Osteoblast (primary cell): ENCODE results near the gene ARHGAP32. TPM values are rescaled to one million over a fixed set of nuclear protein-coding genes. Genes with fewer than 3 reads are reported as not detected.

Experiments used
- DNase-seq: peaks from one replicate; pipeline ENCODE4 v3.0.0; 2011; ENCODE audit warnings: low spot score, mixed read lengths; ENCODE audit not compliant: insufficient read length; ENCODE audit errors: missing footprints
- H2AFZ ChIP-seq: 2 replicates; pipeline ENCODE4 v1.6.0; 2011; ENCODE audit warnings: mild to moderate bottlenecking, low read length
- H3K27ac ChIP-seq: 2 replicates; pipeline ENCODE4 v1.5.1; 2011; ENCODE audit warnings: mild to moderate bottlenecking, low read depth, low read length, moderate library complexity
- H3K27me3 ChIP-seq: 2 replicates; pipeline ENCODE4 v1.6.0; 2012; ENCODE audit warnings: mild to moderate bottlenecking, control low read depth, inconsistent platforms, low read length, moderate library complexity; ENCODE audit not compliant: insufficient read depth
- H3K36me3 ChIP-seq: 2 replicates; pipeline ENCODE4 v1.5.1; 2011; ENCODE audit warnings: mild to moderate bottlenecking, low read length, control low read depth, moderate library complexity; ENCODE audit not compliant: insufficient read depth
- H3K4me1 ChIP-seq: 2 replicates; pipeline ENCODE4 v1.5.1; 2011; ENCODE audit warnings: mild to moderate bottlenecking, low read length, control low read depth, moderate library complexity; ENCODE audit not compliant: insufficient read depth
- H3K4me2 ChIP-seq: 2 replicates; pipeline ENCODE4 v1.6.0; 2011; ENCODE audit warnings: mild to moderate bottlenecking, low read length; ENCODE audit not compliant: insufficient read depth
- H3K4me3 ChIP-seq: fragments of 200-600 bp; sonication (generic); 3 replicates; pipeline ENCODE4 v1.5.1; 2012; ENCODE audit warnings: mild to moderate bottlenecking, low read length, inconsistent platforms; ENCODE audit not compliant: insufficient read depth
- H3K79me2 ChIP-seq: 2 replicates; pipeline ENCODE4 v1.6.0; 2012; ENCODE audit warnings: mild to moderate bottlenecking, low read length, control low read depth, inconsistent platforms; ENCODE audit not compliant: insufficient read depth
- H3K9me3 ChIP-seq: 2 replicates; pipeline ENCODE4 v1.5.1; 2011; ENCODE audit warnings: low read depth, low read length, control low read depth
- H4K20me1 ChIP-seq: 2 replicates; pipeline ENCODE4 v1.6.0; 2012; ENCODE audit warnings: mild to moderate bottlenecking, low read length, control low read depth; ENCODE audit not compliant: insufficient read depth
- CTCF ChIP-seq: IDR thresholded peaks from 2 replicates; pipeline ENCODE4 v1.5.1; 2011; ENCODE audit warnings: mild to moderate bottlenecking, low read depth, low read length, moderate library complexity; ENCODE audit errors: extremely low read depth
- total RNA-seq: library from RNA; depleted of rRNA; stranded (reverse); fragments of >200 nt; gene quantifications from 2 replicates; pipeline ENCODE4 v1.2.3, GENCODE V29; 2012

ARHGAP32 gene
- total RNA-seq, 1 donor, result 25.3 TPM

DNA sequence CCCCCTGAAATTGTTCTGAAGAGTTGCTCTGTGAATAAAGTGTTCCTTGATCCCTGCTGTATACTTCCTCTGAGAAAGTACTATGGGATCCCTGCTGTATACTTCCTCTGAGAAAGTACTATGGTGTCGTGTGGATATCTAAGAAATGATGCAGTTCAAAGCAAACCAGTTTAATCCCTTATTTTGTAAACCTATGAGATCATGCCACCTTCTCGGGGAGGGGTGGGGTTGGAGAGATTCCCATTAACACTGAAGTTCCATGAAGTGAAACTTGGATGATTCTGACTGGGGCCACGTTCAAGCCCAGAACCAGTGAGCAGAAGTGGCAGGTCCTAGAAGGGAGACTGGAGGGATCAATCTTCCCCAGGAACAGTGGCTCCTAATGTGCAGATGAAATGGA lies 236.5 kb downstream of the ARHGAP32 start:
- Histone ChIP-seq H2AFZ (no peak overlapping the region), H3K4me2 (no peak overlapping the region), H3K9me3 (no peaks in the 10 kb centered on the region), H3K27ac (no peak overlapping the region), H3K79me2 (no peaks in the 10 kb centered on the region), H3K27me3 (peaks cover 3% of the 10 kb centered on the region), H4K20me1 (peaks cover 2% of the 10 kb centered on the region), H3K4me3 (no peak overlapping the region), H3K36me3 (no peaks in the 10 kb centered on the region), H3K4me1 (no peaks in the 10 kb centered on the region)
- TF ChIP-seq CTCF, result no peak
- DNase-seq, result no peak

GRCh38 chr11:128953151-128953550 lies 239.0 kb downstream of the ARHGAP32 start:
- H3K79me2 ChIP-seq, result no peaks in the 10 kb centered on the region
- H3K9me3 ChIP-seq, result no peaks in the 10 kb centered on the region
- H3K4me3 ChIP-seq, result no peak overlapping the region
- no peaks in the 10 kb centered on the region for H3K36me3 ChIP-seq
- no peak for TF ChIP-seq CTCF
- no peaks in the 10 kb centered on the region for H3K4me1 ChIP-seq
- H3K27me3 ChIP-seq, result peaks cover 3% of the 10 kb centered on the region
- H4K20me1 ChIP-seq, result peaks cover 2% of the 10 kb centered on the region
- no peak overlapping the region for H2AFZ ChIP-seq
- no peak overlapping the region for H3K4me2 ChIP-seq
- DNase-seq, result no peak
- H3K27ac ChIP-seq, result no peak overlapping the region

GRCh38 chr11:128949791-128950454 lies 242.2 kb downstream of the ARHGAP32 start:
- H3K9me3 ChIP-seq, result no peaks in the 10 kb centered on the region
- no peaks in the 10 kb centered on the region for H3K4me1 ChIP-seq
- no peaks in the 10 kb centered on the region for H3K36me3 ChIP-seq
- TF ChIP-seq CTCF, result no peak
- H3K4me3 ChIP-seq, result no peak overlapping the region
- no peak for DNase-seq
- peaks cover 3% of the 10 kb centered on the region for H3K27me3 ChIP-seq
- peak overlapping the region; percentile 20 for H2AFZ ChIP-seq
- no peak overlapping the region for H3K4me2 ChIP-seq
- H3K79me2 ChIP-seq, result no peaks in the 10 kb centered on the region
- no peak overlapping the region for H3K27ac ChIP-seq
- H4K20me1 ChIP-seq, result no peaks in the 10 kb centered on the region

GRCh38 chr11:128948583-128948982 lies 243.5 kb downstream of the ARHGAP32 start:
- Histone ChIP-seq H3K27me3 (peaks cover under 1% of the 10 kb centered on the region), H4K20me1 (no peaks in the 10 kb centered on the region), H3K9me3 (no peaks in the 10 kb centered on the region), H3K27ac (no peak overlapping the region), H3K79me2 (no peaks in the 10 kb centered on the region), H3K36me3 (no peaks in the 10 kb centered on the region), H3K4me2 (no peak overlapping the region), H3K4me1 (no peaks in the 10 kb centered on the region), H2AFZ (no peak overlapping the region), H3K4me3 (no peak overlapping the region)
- DNase-seq, result no peak
- TF ChIP-seq CTCF, result no peak
